Stimulated activated CD8-positive, alpha-beta memory T cell treated with anti-CD3 and anti-CD28 coated beads, Interleukin-4, amount 100 ng/mL, for 1 hour (primary cell): Measurements from ENCODE around the gene PIAS1.
"Not testable (repeated sequence)": the region's sequence is repeated elsewhere in the genome, so short reads cannot be mapped to it uniquely, and the experiment has no call there.

ENCODE experiments used
- DNase-seq, 2 donors: peaks; one replicate each; pipeline ENCODE4 v3.0.0-alpha.2; 2020; ENCODE audit warnings: low read depth in 2 of 2, low spot score in 1 of 2

The PIAS1 gene

GRCh38 chr15:68201879-68202261, 147.8 kb downstream of the PIAS1 start:
- no peak for DNase-seq

GRCh38 chr15:68202994-68203393, 148.9 kb downstream of the PIAS1 start:
- not testable (repeated sequence) for DNase-seq

GRCh38 chr15:68203486-68203885, 149.4 kb downstream of the PIAS1 start:
- no peak for DNase-seq

- no peak for DNase-seq
Measured at GRCh38 chr15:68203956-68204355, 149.8 kb downstream of the PIAS1 start.

GRCh38 chr15:68204361-68204760, 150.2 kb downstream of the PIAS1 start:
- no peak for DNase-seq

DNA sequence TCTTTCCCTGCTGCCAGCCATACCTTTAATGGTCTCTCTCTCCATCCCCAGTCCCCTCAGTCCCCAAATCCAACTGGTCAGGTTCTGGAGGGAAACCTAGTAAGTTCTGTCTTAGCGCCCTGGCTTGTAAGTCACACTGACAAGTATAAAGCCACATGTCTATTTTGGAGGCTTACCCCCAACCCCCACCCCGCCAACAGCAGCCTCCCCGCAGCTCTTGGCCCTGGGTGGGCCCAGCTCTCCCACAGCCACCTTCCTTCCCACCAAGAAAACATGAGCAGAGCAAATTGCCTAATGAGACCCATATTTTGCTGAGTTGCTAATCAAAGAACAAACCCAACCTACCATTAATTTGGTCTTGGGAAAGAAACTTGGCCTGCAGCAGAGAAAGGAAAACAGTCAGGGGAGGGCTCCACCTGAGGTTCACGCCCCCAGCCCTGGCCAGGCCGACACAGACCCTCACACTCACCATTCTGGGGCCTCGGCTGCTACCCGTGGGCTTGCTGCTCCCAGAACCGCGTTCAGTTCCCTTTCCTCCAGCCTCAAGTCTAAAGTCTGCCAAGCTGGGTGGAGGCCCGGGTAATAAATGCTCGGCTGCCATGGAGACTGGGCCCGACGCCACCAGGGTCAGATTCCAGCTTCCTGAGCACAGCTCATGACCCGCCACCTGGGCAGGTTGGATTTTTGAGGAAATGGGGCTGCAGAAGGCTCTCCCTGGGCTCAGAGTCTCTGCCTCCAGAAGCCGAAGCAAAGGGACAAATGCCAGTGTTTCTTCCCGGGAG, 150.9 kb downstream of the PIAS1 start, which contains the start of gene CALML4:
Gene CALML4 (minus strand): TSS at position 557 of the 782 bp plus-strand sequence. CDS start 85 bp downstream, at position 472.
- DNase-seq = no peak

GRCh38 chr15:68205558-68205944, 151.4 kb downstream of the PIAS1 start:
- DNase-seq = no peak

- DNase-seq = no peak
Measured at GRCh38 chr15:68205954-68206539, 151.9 kb downstream of the PIAS1 start.

DNA sequence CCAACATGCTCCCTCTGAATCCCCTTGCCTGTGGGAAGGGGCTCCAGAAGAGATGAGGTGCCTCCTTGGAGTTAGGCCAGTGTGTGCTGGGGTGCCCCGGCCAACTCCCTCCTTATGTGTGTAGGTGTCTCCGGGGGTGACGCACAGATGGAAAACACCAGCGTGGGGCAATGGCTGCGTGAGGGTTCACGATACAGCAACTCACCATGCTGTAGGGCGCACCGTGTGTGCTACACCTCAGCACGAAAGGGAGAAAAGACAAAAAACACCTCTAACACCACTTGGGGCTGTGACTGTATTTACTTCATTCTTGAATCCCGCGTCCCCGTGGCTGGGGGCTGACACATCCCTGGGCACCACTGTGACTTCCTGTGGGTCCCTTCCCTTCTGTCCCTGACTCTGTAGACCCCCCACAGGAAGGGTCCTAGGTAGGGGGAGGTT, 152.6 kb downstream of the PIAS1 start:
- DNase-seq = no peak

DNA sequence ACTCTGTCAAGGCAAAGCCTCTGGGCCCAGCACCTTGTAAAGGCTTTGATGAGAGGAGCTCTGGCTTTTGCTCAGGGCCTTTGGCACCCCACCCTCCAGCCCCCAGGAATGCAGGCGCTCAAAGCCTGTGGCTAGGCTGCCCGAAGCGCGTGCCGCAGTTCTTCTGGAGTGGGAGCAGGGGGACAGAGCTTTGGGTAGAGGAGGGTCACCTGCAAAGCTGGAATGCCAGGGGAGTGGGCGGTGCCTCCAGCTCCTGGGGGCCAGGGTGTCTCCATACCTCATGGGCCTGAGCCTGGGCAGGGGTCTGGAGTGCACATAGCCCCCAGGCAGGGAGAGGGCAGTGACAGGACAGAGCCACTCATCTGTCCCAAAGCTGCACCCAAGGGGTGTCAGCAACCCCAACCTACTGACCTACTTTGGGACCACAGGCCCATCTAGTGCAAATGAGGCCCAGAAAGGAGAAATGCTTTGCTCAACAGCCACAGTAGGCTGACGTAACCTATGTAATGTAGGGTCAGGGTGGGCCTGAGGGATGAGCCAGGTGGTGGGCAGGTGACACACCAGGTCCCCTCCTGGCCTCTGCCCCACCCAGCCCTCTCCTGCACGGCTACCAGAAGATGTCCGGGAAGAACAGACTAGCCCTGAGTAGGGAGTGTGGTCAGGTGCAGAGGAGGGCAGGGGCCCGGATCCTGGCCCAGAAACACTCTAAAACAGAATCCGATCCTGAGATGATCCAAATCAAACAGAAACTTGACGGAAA, 153.2 kb downstream of the PIAS1 start:
- DNase-seq = no peak

GRCh38 chr15:68208136-68208535, 154.0 kb downstream of the PIAS1 start:
- no peak for DNase-seq

GRCh38 chr15:68208636-68209240, 154.6 kb downstream of the PIAS1 start:
- no peak for DNase-seq

DNA sequence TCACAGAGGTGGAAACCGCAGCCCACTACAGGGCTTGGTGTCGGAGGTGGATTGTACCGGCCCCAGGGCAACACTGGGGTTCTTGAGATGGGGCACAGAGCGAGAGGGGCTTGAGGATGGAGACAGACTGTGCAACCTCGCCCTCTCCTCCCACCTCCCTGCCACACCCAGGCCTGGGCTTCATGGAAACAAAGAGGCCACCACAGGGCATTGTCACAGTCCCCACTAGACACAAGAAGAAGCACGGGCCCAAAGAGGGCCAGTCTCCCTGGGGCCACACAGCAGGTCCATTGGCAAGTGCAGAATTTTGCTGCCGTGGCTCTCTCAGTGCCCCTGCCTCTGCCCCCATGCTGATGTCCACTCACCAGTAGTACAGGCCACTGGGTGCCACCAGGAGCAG, 155.2 kb downstream of the PIAS1 start:
- no peak for DNase-seq

GRCh38 chr15:68209735-68210408, 155.8 kb downstream of the PIAS1 start:
- DNase-seq = no peak

DNA sequence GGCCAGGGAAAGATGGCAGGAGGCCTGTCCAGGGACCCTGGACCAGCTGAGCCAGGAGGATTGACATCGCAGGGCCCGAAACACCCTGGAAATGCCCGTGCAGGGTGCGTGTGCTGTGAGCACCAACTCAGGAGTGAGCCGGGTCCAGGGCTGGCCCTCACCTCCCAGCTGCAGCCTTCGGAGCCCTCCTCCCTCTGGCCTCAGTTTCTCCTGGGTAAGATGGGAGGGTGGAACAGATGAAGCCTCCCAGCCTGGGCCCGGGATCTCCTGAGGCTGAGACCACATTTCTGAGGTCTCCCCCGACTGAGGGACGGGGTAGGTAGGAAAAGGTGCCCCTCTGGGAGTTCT, 156.3 kb downstream of the PIAS1 start:
- DNase-seq = no peak

DNA sequence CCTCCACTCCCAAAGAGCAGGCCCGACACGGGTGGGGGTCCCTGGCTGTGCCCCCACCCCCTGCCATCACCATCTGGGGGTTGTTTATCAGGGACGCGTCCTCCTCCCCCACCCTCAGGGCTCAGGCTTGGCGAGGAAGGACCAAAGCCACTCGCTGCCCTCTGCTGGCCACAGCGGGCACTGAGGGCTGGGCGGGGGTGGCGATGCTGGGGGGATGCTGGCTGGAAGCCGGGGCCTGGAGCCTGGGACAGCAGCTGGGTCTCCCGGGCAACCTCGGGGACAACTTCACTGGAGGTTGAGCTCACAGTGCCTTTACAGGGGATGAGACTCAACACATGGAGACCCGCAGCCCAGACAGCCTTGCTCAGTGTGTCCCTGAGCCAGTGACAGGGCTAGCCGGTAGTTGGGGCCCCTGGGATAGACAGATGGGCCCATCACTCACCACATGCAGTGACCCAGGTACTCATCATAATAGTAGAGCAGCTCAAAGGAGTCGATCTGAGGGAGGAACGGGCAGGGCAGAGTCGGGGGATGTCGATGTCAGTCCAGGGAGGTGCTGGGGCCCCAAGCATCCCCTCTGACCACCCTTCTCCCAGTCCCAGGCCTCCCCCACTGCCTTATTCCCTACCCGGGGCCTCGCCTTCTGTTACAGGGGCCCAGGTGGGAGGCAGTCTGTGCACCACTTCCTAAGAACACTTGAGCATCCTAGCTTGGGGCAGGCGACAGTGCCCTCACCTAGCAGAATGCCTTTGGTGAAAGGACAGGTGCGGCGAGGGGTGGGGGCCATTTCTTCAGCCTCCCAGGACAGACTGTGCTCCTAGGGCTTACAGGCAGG, 156.9 kb downstream of the PIAS1 start:
- no peak for DNase-seq

- DNase-seq = no peak
Measured at GRCh38 chr15:68211656-68212320, 157.7 kb downstream of the PIAS1 start.

DNA sequence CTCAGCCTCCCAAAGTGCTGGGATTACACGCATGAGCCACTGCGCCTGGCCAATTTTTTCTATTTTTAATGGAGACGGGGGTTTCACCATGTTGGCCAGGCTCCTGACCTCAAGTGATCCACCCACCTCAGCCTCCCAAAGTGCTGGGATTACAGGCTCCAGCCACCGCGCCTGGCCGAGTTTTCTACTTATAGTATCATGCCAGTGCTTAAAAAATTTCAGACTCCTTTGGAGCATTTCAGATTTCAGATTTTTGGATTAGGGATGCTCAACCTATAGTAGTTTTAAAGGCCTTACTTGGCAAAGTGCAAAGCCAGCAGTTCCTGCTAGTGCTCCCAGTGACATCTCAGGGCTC, 159.4 kb downstream of the PIAS1 start:
- not testable (repeated sequence) for DNase-seq

- DNase-seq = no peak
Measured at GRCh38 chr15:68213991-68214837, 160.1 kb downstream of the PIAS1 start.
